Measurements from ENCODE around the gene PAEP.

The PAEP gene

DNA sequence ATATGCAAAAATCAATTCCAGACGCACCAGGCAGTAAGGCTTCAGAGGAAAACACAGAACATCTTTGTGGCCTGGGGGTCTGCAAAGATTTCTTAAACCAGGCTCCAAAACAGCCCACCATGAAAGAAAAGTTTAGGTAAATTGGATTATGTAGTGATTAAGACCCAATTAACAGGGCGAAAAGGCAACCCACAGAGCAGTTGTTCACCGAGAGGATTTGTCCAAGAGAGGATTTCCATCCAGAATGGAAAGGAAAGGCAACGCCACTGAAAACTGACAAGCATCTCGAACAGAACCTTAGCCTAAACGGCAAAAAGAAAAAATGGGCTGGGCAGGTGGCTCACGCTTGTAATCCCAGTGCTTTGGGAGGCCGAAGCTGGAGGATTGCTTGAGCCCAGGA is 40.4 kb downstream of the PAEP start:
- DNase-seq (ENCODE audit: low spot score) = no peak

DNA sequence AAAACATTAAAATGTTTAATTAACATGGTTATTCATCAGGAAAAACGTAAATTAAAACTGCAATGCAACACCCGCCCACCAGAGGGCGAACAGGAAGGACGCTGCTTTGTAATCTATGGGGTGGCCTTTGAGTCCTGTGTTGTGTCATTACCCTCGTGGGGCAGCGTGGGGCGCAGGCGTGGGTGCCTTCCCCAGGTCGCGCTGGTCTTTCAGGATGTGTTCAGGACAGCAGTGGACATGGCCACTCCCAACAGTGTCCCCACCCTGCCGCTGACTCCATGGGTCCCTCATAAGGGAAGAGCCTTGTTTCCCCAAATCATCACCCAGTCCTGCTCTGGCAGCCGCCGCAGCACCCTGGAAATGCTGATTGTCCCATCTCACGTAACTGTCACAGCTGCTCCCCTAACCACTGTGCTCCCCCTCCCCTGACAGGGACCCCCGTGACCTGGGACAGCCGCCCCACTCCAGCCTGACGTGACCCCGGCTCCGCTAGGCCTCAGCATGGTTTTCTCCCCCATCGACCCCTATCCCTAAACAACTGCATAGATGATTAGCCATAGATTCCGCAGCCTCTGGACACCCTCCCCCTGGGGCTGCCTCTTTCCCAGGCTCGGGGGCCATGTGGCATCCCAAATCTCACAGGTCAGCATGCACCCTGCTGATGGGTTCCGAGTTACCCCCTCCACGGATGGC is 41.4 kb downstream of the PAEP start:
- peak; percentile 44 for DNase-seq (ENCODE audit: low spot score)

DNA sequence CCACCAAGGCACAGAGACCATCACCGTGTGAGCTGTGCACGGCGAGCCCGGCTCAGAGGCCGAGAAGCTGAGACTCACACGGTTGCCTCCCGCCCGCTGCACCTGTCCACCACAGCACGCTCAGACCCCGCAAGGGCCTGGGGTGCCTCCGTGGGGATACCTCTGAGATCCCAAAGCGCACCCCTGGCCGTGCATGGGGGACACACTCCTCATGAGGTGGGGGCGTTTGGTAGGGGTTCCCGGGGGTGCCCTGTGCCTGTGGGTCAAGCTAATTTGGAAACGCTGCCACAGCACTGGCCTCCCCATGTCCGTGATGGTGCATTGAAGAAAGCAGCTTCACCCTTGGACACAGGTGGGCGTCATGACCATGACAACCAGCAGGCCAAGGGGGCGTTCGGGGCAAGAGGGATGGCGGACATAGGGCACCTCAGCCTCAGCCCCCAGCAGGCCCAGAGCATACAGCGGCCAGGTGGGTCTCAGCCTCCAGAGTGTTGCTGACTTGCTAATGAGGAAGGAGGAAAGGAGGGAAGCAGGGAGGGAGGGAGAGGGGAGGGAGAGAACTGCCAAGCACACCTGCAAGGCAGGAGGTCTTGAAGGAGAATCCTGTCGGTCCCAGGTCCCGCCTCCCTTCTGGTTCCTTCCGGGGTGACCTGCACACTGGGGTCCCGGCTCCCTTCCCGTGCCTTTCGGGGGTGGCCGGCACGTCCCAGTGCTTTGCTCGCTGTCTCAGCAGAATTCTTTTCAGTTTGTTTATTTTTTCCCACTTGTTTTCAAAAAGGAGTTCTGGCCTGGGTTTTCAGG is 43.1 kb downstream of the PAEP start:
- DNase-seq (ENCODE audit: low spot score) = no peak

DNA sequence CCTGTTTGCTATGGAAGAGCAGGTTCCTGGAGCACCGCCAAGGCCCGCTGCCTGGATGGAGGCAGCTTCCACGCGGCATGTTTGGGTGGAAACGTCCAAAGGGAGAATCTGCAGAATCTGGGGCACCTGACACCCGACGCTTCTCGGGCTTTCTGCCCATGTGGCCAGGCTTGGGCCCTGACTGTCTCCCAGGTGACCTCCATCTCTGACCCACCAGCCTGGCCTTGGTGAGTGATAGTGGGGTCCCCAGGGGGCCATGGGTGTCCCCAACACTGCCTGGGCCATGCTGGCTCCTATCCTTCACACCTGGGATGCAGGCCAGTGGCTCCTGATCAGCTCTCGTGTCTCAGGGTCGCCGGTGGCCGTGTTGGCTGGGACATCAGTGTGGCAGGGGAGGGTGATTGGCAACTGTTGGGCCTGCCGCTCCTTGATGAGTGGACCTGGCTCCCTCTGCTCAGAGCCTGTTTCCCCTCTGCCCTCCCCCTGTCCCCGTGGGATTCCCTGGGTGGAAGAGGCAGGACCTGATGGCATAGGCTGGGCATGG is 43.8 kb downstream of the PAEP start:
- no peak for DNase-seq (ENCODE audit: low spot score)

DNA sequence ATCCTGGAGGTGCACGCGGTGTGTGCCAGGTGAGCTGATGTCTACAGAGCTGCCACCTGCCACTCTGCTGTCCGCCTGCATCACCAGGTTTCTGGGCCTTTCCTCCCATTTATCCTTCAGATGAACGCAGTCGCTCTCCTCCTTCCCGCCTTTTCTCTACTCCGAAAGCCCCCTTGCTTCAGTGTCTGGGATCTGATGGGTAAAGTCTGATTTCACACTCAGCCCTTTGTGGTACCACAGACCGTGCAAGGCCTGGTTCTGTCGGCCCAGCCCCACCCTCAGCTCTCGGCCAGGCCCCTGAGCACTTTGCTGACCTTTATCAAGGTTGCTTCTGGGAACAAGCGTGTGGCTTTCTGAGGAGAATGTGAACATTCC is 45.3 kb downstream of the PAEP start:
- DNase-seq (ENCODE audit: low spot score) = no peak

DNA sequence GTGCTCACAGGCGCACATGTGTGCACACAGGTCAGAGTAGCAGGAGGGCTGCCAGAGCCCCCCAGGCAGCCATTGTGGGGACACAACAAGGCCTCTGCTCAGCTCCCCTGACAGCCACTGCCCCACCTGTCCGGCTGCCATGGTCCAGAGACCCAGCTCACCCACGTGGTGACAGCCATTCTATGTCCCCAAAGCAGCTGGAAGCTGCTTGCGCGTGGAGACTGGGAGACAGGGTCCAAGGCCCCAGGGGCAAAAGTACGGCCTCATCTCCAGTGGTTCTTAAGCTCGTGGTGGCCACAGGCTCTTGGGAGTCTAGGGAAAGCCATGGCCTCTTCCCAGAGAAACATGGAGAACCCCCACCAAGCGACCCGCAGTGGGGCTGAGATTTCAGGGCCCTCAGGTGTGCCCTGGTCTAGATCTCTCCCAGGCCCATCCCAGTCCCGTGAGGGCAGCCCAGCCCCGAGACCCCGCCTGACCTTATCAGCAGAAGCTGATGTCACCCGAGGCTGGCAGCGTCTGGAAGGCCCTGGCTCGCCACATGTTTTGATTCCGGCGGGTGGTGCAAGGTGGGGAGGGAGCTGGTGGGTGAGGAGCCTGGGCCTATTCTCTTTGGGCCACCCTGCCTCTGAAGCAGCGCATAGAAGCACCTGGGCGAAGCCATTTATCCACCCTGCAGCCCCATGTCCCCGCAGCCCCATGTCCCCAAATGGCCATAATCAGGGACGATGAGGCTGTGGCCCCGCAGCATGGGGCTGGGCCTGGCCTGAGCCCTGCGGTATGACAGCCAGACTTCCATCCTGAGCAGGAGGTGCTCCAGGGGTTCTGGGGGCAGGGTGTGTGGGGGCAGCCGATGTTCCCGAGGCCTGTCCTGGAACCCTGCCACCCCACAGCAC is 46.1 kb downstream of the PAEP start:
- no peak for DNase-seq (ENCODE audit: low spot score)

DNA sequence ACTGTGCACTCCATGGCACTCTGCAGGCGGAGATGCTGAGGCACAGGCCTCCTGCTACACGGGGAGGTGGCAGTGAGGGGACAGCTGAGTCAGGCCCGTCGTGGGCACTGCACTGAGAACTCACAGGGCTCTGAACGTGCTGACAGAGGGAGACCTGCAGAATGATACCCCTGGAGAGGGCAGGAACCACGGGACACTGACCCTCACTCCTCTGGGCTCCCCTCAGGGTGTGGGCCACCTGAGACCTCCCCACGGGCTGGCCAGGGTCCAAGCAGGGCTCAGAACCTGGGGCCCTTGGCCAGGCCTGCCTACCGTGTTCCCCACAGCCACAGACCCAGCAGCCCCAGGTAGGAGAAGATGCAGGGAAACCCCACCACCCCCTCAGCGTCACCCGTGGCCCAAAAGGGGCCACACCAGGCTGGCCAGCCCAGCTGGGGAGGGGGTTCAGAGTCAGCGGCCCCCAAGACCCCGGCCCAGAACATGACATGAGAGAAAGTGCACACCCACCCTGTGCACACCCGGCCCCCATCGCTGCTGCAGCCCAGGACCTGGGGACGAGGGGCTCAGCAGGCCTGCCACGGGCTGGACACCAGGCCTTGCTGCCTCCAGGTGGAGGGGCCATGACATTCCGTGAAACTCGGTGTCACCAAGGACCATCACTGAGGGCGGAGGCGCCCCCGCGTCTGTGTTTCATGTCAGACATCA is 46.9 kb downstream of the PAEP start:
- no peak for DNase-seq (ENCODE audit: low spot score)

DNA sequence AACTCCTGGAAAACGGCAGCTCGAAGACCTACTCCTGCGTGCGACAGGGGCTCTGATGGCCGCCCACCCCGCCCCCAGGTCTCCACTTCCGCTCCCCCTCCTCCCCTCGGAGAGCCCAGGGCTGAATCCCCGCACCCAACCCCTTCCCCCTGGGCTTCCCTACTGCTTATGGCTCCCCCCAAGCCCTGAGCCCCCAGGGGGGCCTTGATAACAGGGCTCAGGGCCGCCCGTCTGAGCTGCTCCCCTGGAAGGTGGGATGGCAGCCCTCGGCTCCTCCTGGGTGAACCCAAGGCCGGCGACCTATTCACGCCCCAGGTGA is 47.4 kb downstream of the PAEP start:
- DNase-seq (ENCODE audit: low spot score) = no peak

DNA sequence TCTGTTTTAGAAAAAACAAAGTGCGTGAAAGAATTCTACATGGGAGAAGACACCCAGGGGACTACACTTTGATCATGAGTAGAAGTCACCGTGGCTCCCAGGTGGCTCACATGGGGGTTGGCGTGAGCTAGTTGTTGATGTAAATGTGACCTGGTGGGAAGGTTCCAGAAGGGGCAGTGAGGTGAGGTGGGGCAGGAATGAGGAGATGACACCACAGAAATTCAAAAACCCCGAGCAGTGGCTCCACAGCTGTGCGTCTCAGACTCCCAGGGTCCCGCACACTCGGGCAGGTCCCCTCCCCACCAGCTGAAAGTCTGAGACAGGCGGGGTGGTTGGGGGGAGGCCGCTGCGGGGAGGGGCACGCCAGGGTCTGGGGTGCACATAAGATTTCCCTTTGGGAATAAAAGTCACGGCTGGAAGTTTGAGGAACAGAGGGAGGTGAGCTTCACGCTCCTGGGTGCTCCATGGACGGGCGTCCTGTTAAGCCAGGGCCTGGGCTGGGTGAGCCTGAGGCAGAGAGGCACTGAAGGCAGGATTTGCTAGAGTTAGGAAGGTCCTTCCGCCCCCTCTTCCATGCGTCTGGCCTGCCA is 47.9 kb downstream of the PAEP start:
- no peak for DNase-seq (ENCODE audit: low spot score)

DNA sequence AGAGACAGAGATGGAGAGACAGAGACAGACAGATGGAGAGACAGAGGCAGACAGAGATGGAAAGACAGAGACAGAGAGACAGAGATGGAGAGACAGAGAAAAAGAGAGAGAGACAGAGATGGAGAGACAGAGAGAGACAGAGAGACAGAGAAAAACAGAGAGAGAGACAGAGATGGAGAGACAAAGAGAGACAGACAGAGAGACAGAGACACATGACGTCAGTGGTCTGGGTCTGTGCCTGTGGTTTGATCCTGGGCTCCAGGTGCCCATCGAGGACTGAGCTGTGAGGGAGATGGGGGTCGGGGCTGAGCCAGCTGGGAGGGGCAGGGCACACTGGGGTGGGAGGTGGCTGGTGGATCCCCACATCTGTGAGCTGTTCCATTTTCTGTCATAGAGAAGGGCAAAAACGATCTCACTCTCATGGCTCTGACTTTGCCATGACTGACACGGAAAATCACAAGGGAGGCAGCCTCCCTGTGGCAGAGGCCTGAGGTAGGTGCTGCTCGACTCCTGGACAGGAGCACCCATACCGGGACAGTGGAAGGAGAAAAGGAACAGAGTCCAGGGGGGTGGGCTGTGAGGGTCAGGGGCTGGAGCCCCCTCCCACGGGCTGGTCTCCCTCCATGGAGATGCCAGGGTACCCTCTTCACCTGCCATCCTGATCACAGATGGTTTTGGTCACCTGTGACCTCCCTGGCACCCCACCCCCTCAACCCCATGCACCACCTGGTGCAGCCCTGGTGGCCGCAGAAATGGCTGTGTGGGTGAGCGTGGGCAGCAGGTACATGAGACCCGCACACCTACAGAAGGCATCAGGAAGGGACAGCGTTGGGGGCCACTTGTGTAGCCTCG is 49.0 kb downstream of the PAEP start:
- DNase-seq (ENCODE audit: low spot score) = no peak

DNA sequence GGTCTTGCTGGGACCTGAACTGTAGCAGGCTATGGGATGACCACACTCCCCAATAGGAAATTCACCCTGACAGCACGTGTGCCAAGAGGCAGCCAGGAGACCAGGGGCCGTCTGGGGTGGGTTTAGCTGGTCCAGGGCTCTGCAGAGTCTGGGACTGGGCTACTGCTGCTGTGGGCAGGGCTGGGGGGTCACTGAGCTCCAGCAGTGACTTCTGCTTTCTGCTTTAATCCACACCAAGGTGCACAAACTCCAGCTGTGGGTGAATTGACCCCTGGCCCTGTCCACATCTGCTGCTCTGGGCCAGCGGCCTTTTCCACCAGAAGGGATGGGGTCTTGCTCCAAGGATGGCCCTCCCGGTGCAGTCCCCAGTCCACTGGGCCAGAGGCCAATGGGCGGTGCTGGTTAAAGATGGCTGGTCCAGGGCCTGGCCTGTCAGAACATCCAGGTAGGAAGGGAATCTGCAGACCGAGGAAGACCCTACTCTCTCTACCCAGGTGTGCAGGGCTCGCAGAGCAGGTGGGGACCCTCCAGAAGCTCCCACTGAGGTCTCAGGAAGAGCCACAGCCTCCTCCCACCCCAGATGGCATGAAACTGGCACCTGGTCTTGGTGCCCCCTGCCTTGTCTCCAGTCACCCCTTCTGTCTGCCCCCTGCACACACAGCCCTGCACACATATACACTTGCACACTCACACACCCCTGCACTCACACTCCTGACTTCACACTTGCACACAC is 49.8 kb downstream of the PAEP start:
- no peak for DNase-seq (ENCODE audit: low spot score)

DNA sequence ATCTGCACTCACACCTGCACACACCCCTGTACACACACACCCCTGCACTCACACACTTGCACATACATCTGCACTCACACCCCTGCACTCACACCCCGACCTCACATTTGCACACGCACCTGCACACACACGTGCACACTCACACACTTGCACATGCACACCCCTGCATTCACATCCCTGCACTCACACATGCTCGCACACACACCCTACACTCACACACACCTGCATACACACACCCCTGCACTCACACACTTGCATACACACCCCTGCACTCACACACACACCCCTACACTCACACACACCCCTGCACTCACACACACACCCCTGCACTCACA is 50.3 kb downstream of the PAEP start:
- DNase-seq (ENCODE audit: low spot score) = no peak

DNA sequence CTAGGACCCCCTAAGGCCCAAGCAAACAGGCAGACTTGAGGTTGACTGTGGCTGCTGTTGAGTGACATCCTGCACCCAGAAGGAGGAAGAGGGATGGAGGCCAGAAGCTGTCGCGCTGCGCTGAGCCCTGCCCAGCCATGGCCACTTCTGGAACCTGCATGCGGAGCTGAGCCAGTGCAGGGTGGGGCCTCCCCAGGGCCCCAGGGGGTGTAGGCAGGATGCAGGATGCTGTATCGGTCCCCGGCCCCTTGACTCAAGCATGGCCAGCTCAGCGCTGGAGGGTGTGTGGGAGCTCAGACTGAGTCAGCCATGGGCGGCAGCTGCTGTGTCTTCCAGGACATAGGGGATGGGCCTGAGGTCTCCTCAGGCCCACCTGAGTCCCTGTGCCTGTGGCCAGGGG is 50.9 kb downstream of the PAEP start:
- no peak for DNase-seq (ENCODE audit: low spot score)

DNA sequence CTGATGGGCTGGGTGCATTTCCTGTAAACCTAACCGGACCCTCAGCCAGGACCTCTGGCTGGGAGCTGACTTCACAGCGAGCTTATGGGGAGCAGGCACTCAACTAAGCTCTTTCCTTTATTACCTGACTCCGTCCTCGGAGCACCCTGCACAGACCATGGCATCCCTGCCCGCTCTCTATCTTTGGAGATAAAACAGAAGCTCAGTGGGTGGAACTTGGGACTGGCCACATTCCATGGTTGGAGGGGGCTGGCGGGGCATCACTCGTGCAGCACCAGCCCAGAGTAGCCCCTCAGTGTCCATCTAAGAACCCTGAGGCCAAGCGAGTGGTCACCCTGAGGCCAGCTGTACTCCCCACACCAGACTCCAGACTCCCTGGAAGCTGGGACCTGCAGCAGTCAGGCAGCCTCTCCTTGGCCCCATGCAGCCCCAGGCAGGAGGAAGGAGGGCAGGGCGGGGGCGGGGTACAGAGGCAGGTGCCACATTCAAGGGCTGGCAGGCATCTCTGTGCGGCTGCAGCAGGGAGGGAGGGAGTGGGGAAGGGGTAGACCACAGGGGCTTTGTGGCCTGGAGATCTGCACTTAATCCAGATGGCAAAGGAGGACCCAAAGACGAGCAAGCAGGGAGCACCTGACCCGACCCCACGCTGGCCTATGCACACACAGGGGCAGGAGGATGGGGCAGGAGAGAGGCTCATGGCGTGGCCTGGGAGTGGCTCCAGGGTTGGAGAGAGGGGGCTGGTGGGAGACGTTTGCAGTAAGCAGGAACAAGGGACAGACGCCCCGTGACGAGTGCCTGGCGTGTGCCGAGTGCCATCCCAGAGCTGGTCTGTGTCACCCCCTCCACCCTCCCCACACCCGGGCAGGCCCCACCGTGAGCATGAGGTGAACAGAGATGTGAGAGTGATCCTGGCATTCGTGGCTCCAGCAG is 51.7 kb downstream of the PAEP start:
- no peak for DNase-seq (ENCODE audit: low spot score)

DNA sequence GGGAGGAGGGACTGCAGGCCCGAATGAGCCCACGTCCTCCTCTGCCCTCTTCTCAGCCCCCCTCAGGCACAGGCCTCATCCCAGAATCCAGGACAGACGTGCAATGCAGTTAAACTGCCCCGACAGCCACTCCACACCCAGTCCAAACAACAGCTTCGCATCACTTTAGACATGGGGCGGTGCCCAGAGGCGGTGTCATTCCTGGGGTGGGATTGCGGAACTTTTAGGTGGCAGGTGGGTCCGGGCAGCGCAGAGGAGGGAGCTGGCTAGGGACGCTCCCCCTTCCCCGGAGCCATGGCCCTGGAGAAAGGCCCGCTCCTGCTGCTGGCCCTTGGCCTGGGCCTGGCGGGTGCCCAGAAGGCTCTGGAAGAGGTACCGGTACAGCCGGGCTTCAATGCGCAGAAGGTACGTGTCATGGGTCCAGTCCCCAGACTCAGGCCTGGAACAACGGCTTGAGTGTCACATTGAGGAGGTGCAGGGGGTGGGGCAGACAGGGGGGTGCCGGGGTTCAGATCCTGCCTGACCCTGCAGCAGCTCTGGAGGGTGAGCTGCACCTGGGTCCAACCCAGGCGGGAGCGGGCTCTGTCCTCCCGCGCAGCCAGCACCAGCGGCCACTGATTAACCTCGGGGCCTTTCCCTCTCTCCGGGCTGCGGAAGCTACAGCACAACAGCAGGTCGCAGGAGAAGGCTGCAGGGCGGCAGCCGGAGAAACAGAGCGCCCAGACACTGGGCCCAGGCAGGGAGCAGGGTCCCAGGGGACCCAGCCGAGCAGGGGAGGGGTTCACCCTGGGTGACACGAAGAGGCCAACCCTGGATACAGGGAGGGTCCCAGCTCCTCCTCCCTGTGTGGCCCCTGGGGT is 52.6 kb downstream of the PAEP start:
- no peak for DNase-seq (ENCODE audit: low spot score)

DNA sequence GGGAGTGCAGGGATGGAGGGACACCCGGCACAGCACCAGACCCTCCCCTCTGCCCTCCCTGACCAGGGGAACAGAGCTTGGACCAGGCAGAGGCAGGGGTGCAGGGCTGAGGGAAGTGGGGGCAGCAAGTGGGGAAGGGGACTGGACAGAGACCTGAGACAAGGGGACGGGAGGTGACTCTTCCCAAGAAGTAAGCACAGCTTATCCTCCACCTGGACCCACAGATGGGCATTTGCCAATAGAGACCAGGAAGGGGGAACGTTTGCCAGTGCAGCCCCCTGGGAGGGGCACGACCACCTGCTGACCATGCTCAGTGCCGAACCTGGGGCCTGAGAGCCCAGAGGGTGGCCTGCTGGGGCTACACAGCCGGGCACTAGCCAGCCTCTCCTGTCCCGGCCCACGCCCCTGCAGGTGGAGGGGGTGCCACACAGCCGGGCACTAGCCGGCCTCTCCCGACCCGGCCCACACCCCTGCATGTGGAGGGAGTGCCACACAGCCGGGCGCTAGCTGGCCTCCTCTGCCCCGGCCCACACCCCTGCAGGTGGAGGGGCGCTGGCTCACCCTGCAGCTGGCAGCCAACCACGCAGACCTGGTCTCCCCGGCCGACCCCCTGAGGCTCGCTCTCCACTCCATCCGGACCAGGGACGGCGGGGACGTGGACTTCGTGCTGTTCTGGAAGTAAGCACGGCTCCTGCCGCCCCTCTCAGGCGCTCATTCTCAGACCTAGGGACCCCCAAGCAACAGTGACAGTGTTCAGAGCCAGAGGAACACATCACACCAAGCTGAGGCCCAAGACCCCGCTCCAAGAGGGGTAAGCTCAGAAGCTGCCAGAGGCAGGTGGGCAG is 53.5 kb downstream of the PAEP start:
- DNase-seq (ENCODE audit: low spot score) = no peak
